GM12878 (cell line): ENCODE data around the gene TRDN. TPM values are rescaled to one million over a fixed set of nuclear protein-coding genes. Genes with fewer than 3 reads are reported as not detected.

Experiments used
- ATAC-seq: fragments of 200-7000 bp; cut with Tn5 transposase; 3 replicates; pipeline ENCODE4 v1.9.1; 2020; ENCODE audit warnings: mild to moderate bottlenecking, moderate library complexity
- BruUV-seq: library from RNA; stranded (reverse); fragments of 400-500 nt; replicated peaks from 2 replicates; lab custom pipeline; 2021; lab: Mats Ljungman, UMichigan
- CTCF ChIA-PET: fragments of 300-600 bp; sonication (Branson Sonifier 250); formaldehyde crosslinking; extraction: SDS; loops from one replicate; lab custom pipeline; 2021; ENCODE audit warnings: inconsistent platforms; lab: Yijun Ruan, JAX
- POLR2A ChIA-PET: fragments of 350-600 bp; formaldehyde crosslinking; extraction: SDS; loops from one replicate; lab custom pipeline; 2021; ENCODE audit warnings: inconsistent platforms; lab: Charles Lee
- RAD21 ChIA-PET: fragments of 300-600 bp; sonication (Branson Sonifier 250); formaldehyde crosslinking; loops from one replicate; lab custom pipeline; 2023; ENCODE audit warnings: antibody characterized with exemption; ENCODE audit not compliant: unreplicated experiment; lab: Charles Lee
- SMC1A ChIA-PET: fragments of 300-600 bp; sonication (Branson Sonifier 250); formaldehyde crosslinking; loops from one replicate; lab custom pipeline; 2023; ENCODE audit not compliant: unreplicated experiment, uncharacterized antibody; lab: Charles Lee
- DNase-seq: peaks from one replicate; pipeline ENCODE4 v3.0.0-alpha.2; 2011; ENCODE audit warnings: low read depth, low spot score
- FAIRE-seq: peaks from 3 replicates; lab custom pipeline; 2011; peaks lifted over from hg19 to GRCh38; lab: Jason Lieb, UNC
- H2AFZ ChIP-seq: 2 replicates; pipeline ENCODE4 v1.6.0; 2011; ENCODE audit warnings: low read depth, low read length, control low read depth; ENCODE audit not compliant: control insufficient read depth
- H3K27ac ChIP-seq: 2 replicates; pipeline ENCODE4 v1.5.1; 2011; ENCODE audit warnings: control low read depth; ENCODE audit not compliant: control insufficient read depth, insufficient read depth
- H3K27me3 ChIP-seq, 2 experiments: replicated peaks in 1 of 2; 2 replicates each; pipeline versions ENCODE4 v1.6.0 to v1.6.1; 2011; ENCODE audit warnings: low read length in 1 of 2; ENCODE audit not compliant: control insufficient read depth in 2 of 2, insufficient read depth in 2 of 2
- H3K36me3 ChIP-seq, 2 experiments: 2 replicates each; pipeline ENCODE4 v1.5.1; 2011; ENCODE audit warnings: low read length in 1 of 2; ENCODE audit not compliant: control insufficient read depth in 2 of 2, insufficient read depth in 2 of 2
- H3K4me1 ChIP-seq: 2 replicates; pipeline ENCODE4 v1.6.1; 2011; ENCODE audit warnings: mild to moderate bottlenecking, low read length, moderate library complexity, mixed read lengths; ENCODE audit not compliant: control insufficient read depth, insufficient read depth
- H3K4me2 ChIP-seq: 2 replicates; pipeline ENCODE4 v1.6.0; 2011; ENCODE audit warnings: control low read depth; ENCODE audit not compliant: control insufficient read depth, insufficient read depth
- H3K4me3 ChIP-seq: fragments of 200-600 bp; sonication (generic); 2 replicates; pipeline ENCODE4 v1.5.1; 2016
- H3K79me2 ChIP-seq: 2 replicates; pipeline ENCODE4 v1.6.0; 2011; ENCODE audit warnings: low read length; ENCODE audit not compliant: control insufficient read depth, insufficient read depth
- H3K9ac ChIP-seq: 2 replicates; pipeline ENCODE4 v1.8.0; 2011; ENCODE audit warnings: low read length, control low read depth, mixed read lengths; ENCODE audit not compliant: control insufficient read depth, insufficient read depth
- H3K9me3 ChIP-seq: replicated peaks from 3 replicates; pipeline ENCODE4 v1.5.1; 2011; ENCODE audit warnings: mild to moderate bottlenecking, low read length; ENCODE audit not compliant: control insufficient read depth, insufficient read depth
- H4K20me1 ChIP-seq: 2 replicates; pipeline ENCODE4 v1.6.0; 2011; ENCODE audit not compliant: control insufficient read depth, insufficient read depth
- CBX5 ChIP-seq: sonication (generic); IDR thresholded peaks from 2 replicates; pipeline ENCODE4 v1.6.1; 2016; ENCODE audit warnings: low read depth, moderate library complexity, mild to moderate bottlenecking, inconsistent platforms
- ZBED1 ChIP-seq: IDR thresholded peaks from 2 replicates; pipeline ENCODE4 v1.6.1; 2016; ENCODE audit warnings: borderline replicate concordance
- WGBS: methylation state at CpG from one replicate; pipeline ENCODE4 v1.1.6; 2016; ENCODE audit warnings: low lambda C conversion rate; ENCODE audit not compliant: insufficient replicate concordance, insufficient coverage; ENCODE audit errors: missing lambda C conversion rate; 5-methylcytosine and 5-hydroxymethylcytosine counted together
- in situ Hi-C: fragments of 300-500 bp; cut with MboI; formaldehyde crosslinking; loops from 9 replicates; pipeline ENCODE4 v1.14.3; 2018; ENCODE audit warnings: mixed read lengths
- intact Hi-C: fragments of 100-400 bp; cut with micrococcal nuclease; formaldehyde crosslinking; loops from one replicate; pipeline ENCODE4 v1.14.2; 2022; ENCODE audit not compliant: unreplicated experiment
- polyA plus RNA-seq, 11 experiments: library from polyadenylated mRNA; depleted of rRNA in 4 of 11; unstranded in 6 of 11; stranded (reverse) in 5 of 11; fragments of >200 nt; fragmentation: Nextera tagmentation in 4 of 11; fragmentation: Illumina TruSeq in 1 of 11; extraction: Ambion mirVana in 4 of 11; extraction: Trizol in 1 of 11; gene quantifications; 1 replicate in 1 of 11; 2 replicates in 10 of 11; pipeline versions ENCODE4 v1.2.1 to v1.2.3, GENCODE V29; 2011 to 2016; ENCODE audit warnings: inconsistent platforms in 2 of 11, missing spikeins in 2 of 11, low read depth in 1 of 11
- total RNA-seq, 4 experiments: library from RNA; depleted of rRNA in 3 of 4; stranded (reverse); fragments of >200 nt in 3 of 4; fragmentation: Illumina TruSeq in 1 of 4; extraction: Trizol in 1 of 4; gene quantifications; 2 replicates each; pipeline versions ENCODE4 v1.2.1 to v1.2.3, GENCODE V29; 2013 to 2021
- TF ChIP-seq, protein P1 (sequence below): fragments of 450-650 bp; formaldehyde crosslinking; IDR thresholded peaks from 2 replicates; pipeline ENCODE4 v1.5.0; 2022; ENCODE audit warnings: mild to moderate bottlenecking, missing genetic modification characterization
- TF ChIP-seq, protein P2 (sequence below): fragments of 450-650 bp; IDR thresholded peaks from 2 replicates; pipeline ENCODE4 v1.6.1; 2014; ENCODE audit warnings: mild to moderate bottlenecking

TRDN gene
- total and polyA plus RNA-seq, 10 of the 15 experiments (the other 5 are each of a cell fraction or from before 2014, with no cell fraction given) = not detected

DNA sequence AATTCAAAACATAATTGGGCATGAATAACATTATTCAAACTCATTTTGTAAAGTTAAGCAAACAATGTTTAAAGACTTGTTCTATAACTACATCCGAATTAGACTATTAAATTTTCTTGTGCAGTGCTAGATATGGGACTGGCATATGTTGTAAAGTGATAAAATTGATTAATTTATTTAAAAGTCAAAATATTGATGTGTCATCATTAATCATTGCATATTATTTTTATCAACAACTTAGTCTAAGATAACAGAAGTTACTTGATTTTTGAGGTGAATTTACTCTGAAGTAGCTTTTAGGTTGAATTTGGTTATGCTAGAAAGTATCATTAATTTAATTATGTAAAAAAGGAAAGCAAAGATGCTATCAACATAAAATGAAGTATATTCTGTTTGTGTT is 396.1 kb downstream of the TRDN start:
- H3K4me1 ChIP-seq = no peaks in the 10 kb centered on the region
- intact Hi-C loops (no loop called here), in situ Hi-C loops (no loop called here)
- no peaks in the 10 kb centered on the region for H3K36me3 ChIP-seq
- ATAC-seq (no peak), DNase-seq (no peak), FAIRE-seq (no peak)
- RAD21 ChIA-PET = no interaction called here
- BruUV-seq = no TSS peak
- SMC1A ChIA-PET = no interaction called here
- H3K4me3 ChIP-seq = no peak overlapping the region
- H3K79me2 ChIP-seq = no peaks in the 10 kb centered on the region
- no peak overlapping the region for H3K9ac ChIP-seq
- POLR2A ChIA-PET = no interaction called here
- no peak overlapping the region for H3K4me2 ChIP-seq
- 0% methylated on average over 1 of the region's 1 CpG for WGBS
- CTCF ChIA-PET = no interaction called here
- no peaks in the 10 kb centered on the region for H3K9me3 ChIP-seq
- H3K27ac ChIP-seq = no peak overlapping the region
- H2AFZ ChIP-seq = no peak overlapping the region
- TF ChIP-seq ZBED1 = no peak
- TF ChIP-seq, protein P1, sequence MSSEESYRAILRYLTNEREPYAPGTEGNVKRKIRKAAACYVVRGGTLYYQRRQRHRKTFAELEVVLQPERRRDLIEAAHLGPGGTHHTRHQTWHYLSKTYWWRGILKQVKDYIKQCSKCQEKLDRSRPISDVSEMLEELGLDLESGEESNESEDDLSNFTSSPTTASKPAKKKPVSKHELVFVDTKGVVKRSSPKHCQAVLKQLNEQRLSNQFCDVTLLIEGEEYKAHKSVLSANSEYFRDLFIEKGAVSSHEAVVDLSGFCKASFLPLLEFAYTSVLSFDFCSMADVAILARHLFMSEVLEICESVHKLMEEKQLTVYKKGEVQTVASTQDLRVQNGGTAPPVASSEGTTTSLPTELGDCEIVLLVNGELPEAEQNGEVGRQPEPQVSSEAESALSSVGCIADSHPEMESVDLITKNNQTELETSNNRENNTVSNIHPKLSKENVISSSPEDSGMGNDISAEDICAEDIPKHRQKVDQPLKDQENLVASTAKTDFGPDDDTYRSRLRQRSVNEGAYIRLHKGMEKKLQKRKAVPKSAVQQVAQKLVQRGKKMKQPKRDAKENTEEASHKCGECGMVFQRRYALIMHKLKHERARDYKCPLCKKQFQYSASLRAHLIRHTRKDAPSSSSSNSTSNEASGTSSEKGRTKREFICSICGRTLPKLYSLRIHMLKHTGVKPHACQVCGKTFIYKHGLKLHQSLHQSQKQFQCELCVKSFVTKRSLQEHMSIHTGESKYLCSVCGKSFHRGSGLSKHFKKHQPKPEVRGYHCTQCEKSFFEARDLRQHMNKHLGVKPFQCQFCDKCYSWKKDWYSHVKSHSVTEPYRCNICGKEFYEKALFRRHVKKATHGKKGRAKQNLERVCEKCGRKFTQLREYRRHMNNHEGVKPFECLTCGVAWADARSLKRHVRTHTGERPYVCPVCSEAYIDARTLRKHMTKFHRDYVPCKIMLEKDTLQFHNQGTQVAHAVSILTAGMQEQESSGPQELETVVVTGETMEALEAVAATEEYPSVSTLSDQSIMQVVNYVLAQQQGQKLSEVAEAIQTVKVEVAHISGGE (CRISPR knock-in tag) = no peak
- TF ChIP-seq CBX5 = no peak
- TF ChIP-seq, protein P2, sequence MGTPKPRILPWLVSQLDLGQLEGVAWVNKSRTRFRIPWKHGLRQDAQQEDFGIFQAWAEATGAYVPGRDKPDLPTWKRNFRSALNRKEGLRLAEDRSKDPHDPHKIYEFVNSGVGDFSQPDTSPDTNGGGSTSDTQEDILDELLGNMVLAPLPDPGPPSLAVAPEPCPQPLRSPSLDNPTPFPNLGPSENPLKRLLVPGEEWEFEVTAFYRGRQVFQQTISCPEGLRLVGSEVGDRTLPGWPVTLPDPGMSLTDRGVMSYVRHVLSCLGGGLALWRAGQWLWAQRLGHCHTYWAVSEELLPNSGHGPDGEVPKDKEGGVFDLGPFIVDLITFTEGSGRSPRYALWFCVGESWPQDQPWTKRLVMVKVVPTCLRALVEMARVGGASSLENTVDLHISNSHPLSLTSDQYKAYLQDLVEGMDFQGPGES = no peak
- TF ChIP-seq, all 136 proteins: peak for 0
- Histone ChIP-seq H4K20me1 (no peaks in the 10 kb centered on the region), H3K27me3 (no peaks in the 10 kb centered on the region)
